Measurements from ENCODE around the gene ICA1L.

The ICA1L gene

DNA sequence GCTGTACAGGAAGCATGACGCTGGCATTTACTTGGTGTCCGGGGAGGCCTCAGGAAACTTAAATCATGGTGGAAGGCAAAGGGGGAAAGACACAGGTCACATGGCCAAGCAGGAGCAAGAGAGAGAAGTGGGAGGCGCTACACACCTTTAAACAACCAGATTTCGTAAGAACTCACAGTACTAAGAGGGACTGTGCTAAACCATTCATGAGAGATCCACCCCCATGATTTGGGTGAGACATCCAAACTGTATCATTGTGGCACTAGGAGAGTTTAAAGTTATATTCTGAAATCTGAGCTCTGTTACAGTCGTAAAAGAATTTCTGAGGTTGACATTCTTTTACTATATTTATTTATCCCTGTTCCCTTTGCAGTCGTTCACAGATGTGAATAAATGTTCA lies 116.6 kb downstream of the ICA1L start:
- TF ChIP-seq, protein P1, sequence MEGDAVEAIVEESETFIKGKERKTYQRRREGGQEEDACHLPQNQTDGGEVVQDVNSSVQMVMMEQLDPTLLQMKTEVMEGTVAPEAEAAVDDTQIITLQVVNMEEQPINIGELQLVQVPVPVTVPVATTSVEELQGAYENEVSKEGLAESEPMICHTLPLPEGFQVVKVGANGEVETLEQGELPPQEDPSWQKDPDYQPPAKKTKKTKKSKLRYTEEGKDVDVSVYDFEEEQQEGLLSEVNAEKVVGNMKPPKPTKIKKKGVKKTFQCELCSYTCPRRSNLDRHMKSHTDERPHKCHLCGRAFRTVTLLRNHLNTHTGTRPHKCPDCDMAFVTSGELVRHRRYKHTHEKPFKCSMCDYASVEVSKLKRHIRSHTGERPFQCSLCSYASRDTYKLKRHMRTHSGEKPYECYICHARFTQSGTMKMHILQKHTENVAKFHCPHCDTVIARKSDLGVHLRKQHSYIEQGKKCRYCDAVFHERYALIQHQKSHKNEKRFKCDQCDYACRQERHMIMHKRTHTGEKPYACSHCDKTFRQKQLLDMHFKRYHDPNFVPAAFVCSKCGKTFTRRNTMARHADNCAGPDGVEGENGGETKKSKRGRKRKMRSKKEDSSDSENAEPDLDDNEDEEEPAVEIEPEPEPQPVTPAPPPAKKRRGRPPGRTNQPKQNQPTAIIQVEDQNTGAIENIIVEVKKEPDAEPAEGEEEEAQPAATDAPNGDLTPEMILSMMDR (IDR thresholded peaks at IDR 0.05; ENCODE audit: borderline replicate concordance, insufficient read depth, low read depth, low read length) = no peak
- no peak overlapping the region for H3K4me3 ChIP-seq (ENCODE audit: low read depth, low read length)

DNA sequence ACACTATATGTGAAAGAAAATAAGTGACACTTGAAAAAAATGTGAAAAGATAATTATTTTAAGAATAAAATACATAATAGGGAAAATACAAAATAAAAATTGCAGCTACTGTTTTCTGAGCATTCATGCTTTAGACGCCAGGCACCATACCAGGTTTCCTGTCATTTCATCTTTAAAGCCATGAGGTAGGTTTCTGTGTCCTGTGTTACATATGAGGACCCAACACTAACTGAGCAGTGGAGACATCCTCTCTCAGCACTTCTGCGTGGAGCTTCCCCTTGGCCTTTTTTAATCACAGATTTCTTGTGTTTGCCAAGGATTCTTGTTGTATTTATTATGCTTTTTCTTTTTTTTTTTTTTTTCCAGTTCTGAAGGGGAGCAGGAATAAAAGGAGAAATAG lies 119.5 kb downstream of the ICA1L start:
- no peak overlapping the region for H3K4me3 ChIP-seq (ENCODE audit: low read depth, low read length)
- TF ChIP-seq, protein P1 (IDR thresholded peaks at IDR 0.05; ENCODE audit: borderline replicate concordance, insufficient read depth, low read depth, low read length) = no peak

DNA sequence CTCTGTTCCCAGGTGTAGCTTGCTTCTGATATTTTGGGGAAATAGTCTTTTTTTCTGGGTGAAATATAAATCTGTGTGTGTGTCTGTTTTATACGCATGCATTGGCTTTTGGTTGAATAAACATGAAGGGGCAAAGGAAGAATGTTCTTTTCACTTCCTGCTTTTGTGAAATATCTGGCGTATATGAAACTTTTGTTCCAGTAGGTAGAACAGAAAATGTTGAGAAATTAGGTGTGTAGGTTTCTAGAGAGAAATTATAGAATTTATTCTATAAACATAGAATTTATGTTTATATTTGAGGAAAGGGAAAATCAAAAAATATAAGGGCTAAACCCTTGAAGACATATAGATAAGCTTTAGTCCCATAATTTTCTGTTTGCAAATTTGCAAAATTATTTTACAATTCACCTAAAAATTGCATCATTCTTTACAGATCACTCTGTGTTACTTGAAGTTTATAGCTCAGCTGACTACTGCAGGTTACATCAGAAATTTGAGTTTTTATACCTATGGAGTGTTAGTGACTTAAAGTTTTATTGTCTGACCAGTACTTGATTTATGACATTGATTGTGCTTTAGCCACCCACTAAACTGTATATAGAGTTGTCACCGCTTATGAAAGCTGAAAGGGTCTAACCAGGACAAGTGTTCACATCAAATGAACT lies 120.7 kb downstream of the ICA1L start:
- H3K4me3 ChIP-seq (ENCODE audit: low read depth, low read length) = no peak overlapping the region
- TF ChIP-seq, protein P1 (IDR thresholded peaks at IDR 0.05; ENCODE audit: borderline replicate concordance, insufficient read depth, low read depth, low read length) = no peak

DNA sequence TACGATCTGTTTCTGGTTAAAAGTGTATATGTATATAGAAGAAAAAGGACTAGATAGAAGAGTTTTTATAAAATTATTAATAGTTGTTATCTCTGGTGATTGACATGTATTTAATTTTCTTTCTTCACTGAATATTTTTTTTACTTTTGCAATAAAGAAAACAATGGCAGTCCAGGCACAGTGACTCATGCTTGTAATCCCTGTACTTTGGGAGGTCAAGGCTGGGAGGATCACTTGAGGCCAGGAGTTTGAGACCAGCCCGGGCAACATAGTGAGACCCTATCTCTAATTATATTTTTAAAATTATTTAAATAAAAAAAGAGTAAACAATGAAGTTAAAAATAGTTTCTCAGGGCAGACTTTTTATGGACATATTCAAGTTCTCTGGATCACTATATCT lies 122.1 kb downstream of the ICA1L start:
- TF ChIP-seq, protein P1 (IDR thresholded peaks at IDR 0.05; ENCODE audit: borderline replicate concordance, insufficient read depth, low read depth, low read length) = no peak
- H3K4me3 ChIP-seq (ENCODE audit: low read depth, low read length) = no peak overlapping the region

DNA sequence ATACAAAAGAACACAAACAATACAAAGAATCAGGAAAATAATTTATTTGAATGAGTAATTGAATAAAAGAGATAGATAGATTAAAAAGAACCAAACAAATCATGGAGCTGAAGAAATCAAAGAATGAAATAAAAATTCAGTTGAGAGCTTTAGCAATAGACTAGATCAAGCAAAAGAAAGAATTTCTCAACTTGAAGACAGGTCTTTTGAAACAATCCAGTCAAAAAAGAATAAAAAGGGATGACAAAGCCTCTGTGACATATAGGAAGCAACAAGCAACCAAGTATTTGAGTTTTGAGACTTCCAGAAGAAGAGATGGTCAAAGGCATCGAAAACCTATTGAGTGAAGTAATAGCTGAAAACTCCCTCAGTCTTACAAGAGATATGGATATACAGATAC lies 128.0 kb downstream of the ICA1L start:
- no peak overlapping the region for H3K4me3 ChIP-seq (ENCODE audit: low read depth, low read length)
- TF ChIP-seq, protein P1 (IDR thresholded peaks at IDR 0.05; ENCODE audit: borderline replicate concordance, insufficient read depth, low read depth, low read length) = no peak

DNA sequence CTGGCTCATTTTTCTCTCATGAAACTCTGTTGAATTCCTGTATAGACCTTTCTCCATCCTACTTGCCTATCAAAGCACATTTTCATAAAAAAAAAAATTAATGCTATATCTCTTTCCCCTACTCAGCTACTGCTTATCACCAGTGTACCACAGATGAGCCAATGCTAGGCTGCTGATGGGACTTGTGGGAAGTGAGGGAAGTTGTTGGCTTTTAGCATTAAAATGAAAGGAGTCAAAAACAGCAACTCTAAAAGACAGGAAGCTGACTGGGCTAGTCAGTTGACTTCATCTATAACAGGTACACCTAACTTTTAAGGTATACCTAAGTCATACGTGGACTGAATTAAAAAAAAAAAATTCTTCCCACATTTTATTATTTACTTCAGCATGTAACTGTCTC lies 134.7 kb downstream of the ICA1L start:
- no peak overlapping the region for H3K4me3 ChIP-seq (ENCODE audit: low read depth, low read length)
- TF ChIP-seq, protein P1 (IDR thresholded peaks at IDR 0.05; ENCODE audit: borderline replicate concordance, insufficient read depth, low read depth, low read length) = no peak

DNA sequence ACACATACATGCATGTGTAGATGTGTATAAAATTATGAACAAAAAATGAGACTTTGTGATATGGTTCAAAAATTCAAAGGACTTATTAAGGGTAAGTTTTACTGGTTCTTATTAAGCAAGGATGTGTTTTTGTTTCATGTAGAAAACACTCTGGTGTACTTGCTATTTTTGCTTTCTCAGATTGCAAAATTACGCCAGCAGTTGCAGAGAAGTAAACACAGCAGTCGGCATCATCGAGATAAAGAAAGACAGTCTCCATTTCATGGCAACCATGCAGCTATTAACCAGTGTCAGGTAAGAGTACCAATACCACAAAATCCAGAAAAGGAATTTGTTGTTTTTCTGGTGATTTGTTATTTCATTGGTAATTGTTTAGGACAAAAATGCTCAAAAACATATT lies 145.5 kb downstream of the ICA1L start:
- TF ChIP-seq, protein P1 (IDR thresholded peaks at IDR 0.05; ENCODE audit: borderline replicate concordance, insufficient read depth, low read depth, low read length) = no peak

More for the DNA sequence above, 145.5 kb downstream of the ICA1L start:
- no peak overlapping the region for H3K4me3 ChIP-seq (ENCODE audit: low read depth, low read length)

Measured in GM12875 (cell line).